ENCODE measurements around the gene GTF2A1.
"Not testable (repeated sequence)": the region's sequence is repeated elsewhere in the genome, so short reads cannot be mapped to it uniquely, and the experiment has no call there.

The GTF2A1 gene

GRCh38 chr14:81220830-81221578, at the start of gene GTF2A1:
GTF2A1 (minus strand) TSS chr14:81220959; CDS start chr14:81220518, 441 bp downstream.
- peak; percentile 75 for DNase-seq (ENCODE audit: low spot score)

GRCh38 chr14:81269979-81270375, 49.2 kb upstream of the GTF2A1 start:
- no peak for DNase-seq (ENCODE audit: low spot score)

GRCh38 chr14:81269100-81269978, 48.6 kb upstream of the GTF2A1 start:
- DNase-seq (ENCODE audit: low spot score) = peak; percentile 67

- no peak for DNase-seq (ENCODE audit: low spot score)
These were observed 47.3 kb upstream of the GTF2A1 start for GRCh38 chr14:81268016-81268416.

GRCh38 chr14:81265636-81266169, 44.9 kb upstream of the GTF2A1 start:
- no peak for DNase-seq (ENCODE audit: low spot score)

- no peak for DNase-seq (ENCODE audit: low spot score)
These were observed 43.9 kb upstream of the GTF2A1 start for GRCh38 chr14:81264671-81265070.

- no peak for DNase-seq (ENCODE audit: low spot score)
These were observed 43.1 kb upstream of the GTF2A1 start for GRCh38 chr14:81263777-81264410.

- no peak for DNase-seq (ENCODE audit: low spot score)
These were observed 40.4 kb upstream of the GTF2A1 start for GRCh38 chr14:81261176-81261575.

- no peak for DNase-seq (ENCODE audit: low spot score)
These were observed 40.0 kb upstream of the GTF2A1 start for GRCh38 chr14:81260732-81261131.

GRCh38 chr14:81256289-81256960, 35.7 kb upstream of the GTF2A1 start:
- no peak for DNase-seq (ENCODE audit: low spot score)

GRCh38 chr14:81252278-81252677, 31.5 kb upstream of the GTF2A1 start:
- DNase-seq (ENCODE audit: low spot score) = no peak

- no peak for DNase-seq (ENCODE audit: low spot score)
These were observed 26.6 kb upstream of the GTF2A1 start for GRCh38 chr14:81247271-81247766.

- no peak for DNase-seq (ENCODE audit: low spot score)
These were observed 25.9 kb upstream of the GTF2A1 start for GRCh38 chr14:81246461-81247270.

GRCh38 chr14:81245771-81246170, 25.0 kb upstream of the GTF2A1 start:
- no peak for DNase-seq (ENCODE audit: low spot score)

- not testable (repeated sequence) for DNase-seq (ENCODE audit: low spot score)
These were observed 23.7 kb upstream of the GTF2A1 start for GRCh38 chr14:81244431-81244830.

- DNase-seq (ENCODE audit: low spot score) = no peak
These were observed 22.7 kb upstream of the GTF2A1 start for GRCh38 chr14:81243499-81243898.

- DNase-seq (ENCODE audit: low spot score) = not testable (repeated sequence)
These were observed 16.1 kb upstream of the GTF2A1 start for GRCh38 chr14:81236849-81237248.

GRCh38 chr14:81236138-81236537, 15.4 kb upstream of the GTF2A1 start:
- no peak for DNase-seq (ENCODE audit: low spot score)

GRCh38 chr14:81235096-81235495, 14.3 kb upstream of the GTF2A1 start:
- no peak for DNase-seq (ENCODE audit: low spot score)

GRCh38 chr14:81234278-81234677, 13.5 kb upstream of the GTF2A1 start:
- DNase-seq (ENCODE audit: low spot score) = no peak

GRCh38 chr14:81233615-81234014, 12.9 kb upstream of the GTF2A1 start:
- no peak for DNase-seq (ENCODE audit: low spot score)
